Mammary epithelial cell (primary cell): ENCODE measurements around the gene LHPP.

Experiments used
- EZH2 ChIP-seq: IDR thresholded peaks from 2 replicates; pipeline ENCODE4 v1.6.1; 2012; ENCODE audit warnings: low read length, inconsistent platforms, borderline replicate concordance
- TF ChIP-seq, protein P1 (sequence below), 2 donors: IDR thresholded peaks in 1 of 2; conservative IDR thresholded peaks in 1 of 2; 2 replicates each; pipeline ENCODE4 v1.5.1; 2011 to 2012; ENCODE audit warnings: inconsistent platforms in 2 of 2, low read length in 2 of 2, mild to moderate bottlenecking in 2 of 2, control low read depth in 1 of 2, low read depth in 1 of 2; ENCODE audit not compliant: insufficient read depth in 1 of 2; ENCODE audit errors: extremely low read depth in 1 of 2

GRCh38 chr10:124516746-124517397 lies 55.2 kb downstream of the LHPP start:
- TF ChIP-seq, protein P1, sequence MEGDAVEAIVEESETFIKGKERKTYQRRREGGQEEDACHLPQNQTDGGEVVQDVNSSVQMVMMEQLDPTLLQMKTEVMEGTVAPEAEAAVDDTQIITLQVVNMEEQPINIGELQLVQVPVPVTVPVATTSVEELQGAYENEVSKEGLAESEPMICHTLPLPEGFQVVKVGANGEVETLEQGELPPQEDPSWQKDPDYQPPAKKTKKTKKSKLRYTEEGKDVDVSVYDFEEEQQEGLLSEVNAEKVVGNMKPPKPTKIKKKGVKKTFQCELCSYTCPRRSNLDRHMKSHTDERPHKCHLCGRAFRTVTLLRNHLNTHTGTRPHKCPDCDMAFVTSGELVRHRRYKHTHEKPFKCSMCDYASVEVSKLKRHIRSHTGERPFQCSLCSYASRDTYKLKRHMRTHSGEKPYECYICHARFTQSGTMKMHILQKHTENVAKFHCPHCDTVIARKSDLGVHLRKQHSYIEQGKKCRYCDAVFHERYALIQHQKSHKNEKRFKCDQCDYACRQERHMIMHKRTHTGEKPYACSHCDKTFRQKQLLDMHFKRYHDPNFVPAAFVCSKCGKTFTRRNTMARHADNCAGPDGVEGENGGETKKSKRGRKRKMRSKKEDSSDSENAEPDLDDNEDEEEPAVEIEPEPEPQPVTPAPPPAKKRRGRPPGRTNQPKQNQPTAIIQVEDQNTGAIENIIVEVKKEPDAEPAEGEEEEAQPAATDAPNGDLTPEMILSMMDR (conservative IDR thresholded peaks at IDR 0.05 in 1 of 2, IDR thresholded peaks at IDR 0.05 in 1 of 2; ENCODE audit: extremely low read depth in 1 of 2, insufficient read depth in 1 of 2, low read depth in 1 of 2, low read length in 2 of 2), result no peak
- TF ChIP-seq EZH2, result no peak
